H1 (cell line): ENCODE results near the gene GPR161. TPM values are rescaled to one million over a fixed set of nuclear protein-coding genes. Genes with fewer than 3 reads are reported as not detected.

Experiments used
- CBX8 ChIP-seq: fragments of 300-800, 300-1000 bp; sonication (generic); IDR thresholded peaks from 2 replicates; pipeline ENCODE4 v1.7.1; 2016; ENCODE audit warnings: low read depth, low read length, borderline replicate concordance
- CHD7 ChIP-seq: fragments of 300-600 bp; sonication (generic); IDR thresholded peaks from 2 replicates; pipeline ENCODE4 v1.7.1; 2012; ENCODE audit warnings: low read length, moderate library complexity, mild to moderate bottlenecking, inconsistent platforms; ENCODE audit not compliant: insufficient replicate concordance
- CREB1 ChIP-seq: IDR thresholded peaks from 2 replicates; pipeline ENCODE4 v1.6.1; 2012; ENCODE audit warnings: inconsistent platforms
- E2F6 ChIP-seq: IDR thresholded peaks from 2 replicates; pipeline ENCODE4 v1.6.1; 2012; ENCODE audit warnings: inconsistent platforms
- KDM1A ChIP-seq: fragments of 200-600, 300-600 bp; sonication (generic); IDR thresholded peaks from 2 replicates; pipeline ENCODE4 v1.7.1; 2016; ENCODE audit warnings: mild to moderate bottlenecking, low read length, borderline replicate concordance
- MAX ChIP-seq: IDR thresholded peaks from 2 replicates; pipeline ENCODE4 v1.6.1; 2012; ENCODE audit warnings: inconsistent platforms
- TCF12 ChIP-seq: IDR thresholded peaks from 2 replicates; pipeline ENCODE4 v1.6.1; 2011; ENCODE audit warnings: low read depth, mild to moderate bottlenecking, low read length
- YY1 ChIP-seq: IDR thresholded peaks from 2 replicates; pipeline ENCODE4 v1.6.1; 2011; ENCODE audit warnings: low read depth, mild to moderate bottlenecking, low read length
- polyA plus RNA-seq, 7 experiments: library from polyadenylated mRNA; depleted of rRNA in 3 of 7; stranded (reverse) in 5 of 7; unstranded in 2 of 7; fragments of >200 nt in 5 of 7; fragments of 200-250 nt in 2 of 7; gene quantifications; 1 replicate in 5 of 7; 2 replicates in 1 of 7; 4 replicates in 1 of 7; pipeline versions ENCODE4 v1.2.1 to v1.2.3, GENCODE V29; 2011 to 2013; ENCODE audit warnings: missing spikeins in 2 of 7, mixed read lengths in 2 of 7
- total RNA-seq: library from RNA; stranded (reverse); fragmentation: NEBNext Ultra II Directional; extraction: Animal tissue kit (Norgen Biotek cat#: 25700); gene quantifications from 2 replicates; pipeline ENCODE4 v1.2.1, GENCODE V29; 2021

Gene GPR161
- total and polyA plus RNA-seq, 2 of the 8 experiments (the other 6 are each of a cell fraction or from before 2014, with no cell fraction given) = 13.7 to 16.8 TPM

GRCh38 chr1:168145184-168146159, 8.7 kb upstream of the GPR161 start (continued):
- no peak for TF ChIP-seq CHD7
- no peak for TF ChIP-seq E2F6
- TF ChIP-seq KDM1A = no peak
- TF ChIP-seq TCF12 = 0 out of 2 replicates have a peak, but pooled peaks have one; percentile 28
- no peak for TF ChIP-seq YY1
- no peak for TF ChIP-seq CBX8
- TF ChIP-seq MAX = no peak
- TF ChIP-seq CREB1 = no peak
